ENCODE results near the gene SAP30L.

SAP30L gene

DNA sequence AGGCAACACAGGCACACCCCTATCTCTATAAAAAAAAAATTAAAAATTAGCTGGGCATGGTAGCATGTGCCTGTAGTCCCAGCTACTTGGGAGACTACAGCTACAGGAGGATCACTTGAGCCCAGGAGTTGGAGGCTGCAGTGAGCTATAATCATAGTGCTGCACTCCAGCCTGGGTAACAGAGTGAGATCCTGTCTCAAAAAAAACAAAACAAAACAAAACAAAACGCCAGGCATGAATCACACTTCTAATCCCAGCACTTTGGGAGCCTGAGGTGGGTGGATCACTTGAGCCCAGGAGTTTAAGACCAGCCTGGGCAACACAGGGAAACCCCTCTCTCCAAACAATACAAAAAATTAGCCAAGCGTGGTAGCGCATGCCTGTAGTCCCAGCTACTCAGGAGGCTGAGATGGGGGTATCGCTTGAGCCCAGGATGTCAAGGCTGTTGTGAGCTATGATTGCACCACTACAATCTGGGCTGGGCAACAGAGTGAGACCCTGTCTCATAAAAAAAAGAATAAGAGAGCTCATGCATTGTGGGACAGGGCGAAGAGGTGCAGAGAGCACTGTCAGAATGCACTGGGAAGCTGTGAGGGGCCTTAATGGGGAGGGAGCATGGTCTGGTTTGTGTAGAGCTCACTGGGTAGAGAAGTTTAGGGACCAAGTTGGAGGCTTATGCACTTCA, 8.4 kb upstream of the SAP30L start:
- no peak overlapping the region for H3K9ac ChIP-seq (ENCODE audit: low read depth in 1 of 2, low read length in 2 of 2)
- H3K27me3 ChIP-seq (ENCODE audit: control insufficient read depth in 1 of 2, insufficient read depth in 2 of 2, low read length in 2 of 2), result no peaks in the 10 kb centered on the region
- H3K27ac ChIP-seq (ENCODE audit: low read depth, low read length), result no peak overlapping the region
- H3K4me3 ChIP-seq (ENCODE audit: low read depth in 1 of 2, low read length in 2 of 2), result no peak overlapping the region
- H3K9me3 ChIP-seq (ENCODE audit: control insufficient read depth in 1 of 2, low read length in 2 of 2), result no peaks in the 10 kb centered on the region
- no peaks in the 10 kb centered on the region for H3K4me1 ChIP-seq (ENCODE audit: control insufficient read depth in 1 of 2, insufficient read depth in 2 of 2, low read length in 2 of 2)
- peaks cover 21 to 49% of the 10 kb centered on the region in 2 donors for H3K36me3 ChIP-seq (ENCODE audit: control insufficient read depth in 1 of 2, insufficient read depth in 2 of 2, low read length in 2 of 2)

DNA sequence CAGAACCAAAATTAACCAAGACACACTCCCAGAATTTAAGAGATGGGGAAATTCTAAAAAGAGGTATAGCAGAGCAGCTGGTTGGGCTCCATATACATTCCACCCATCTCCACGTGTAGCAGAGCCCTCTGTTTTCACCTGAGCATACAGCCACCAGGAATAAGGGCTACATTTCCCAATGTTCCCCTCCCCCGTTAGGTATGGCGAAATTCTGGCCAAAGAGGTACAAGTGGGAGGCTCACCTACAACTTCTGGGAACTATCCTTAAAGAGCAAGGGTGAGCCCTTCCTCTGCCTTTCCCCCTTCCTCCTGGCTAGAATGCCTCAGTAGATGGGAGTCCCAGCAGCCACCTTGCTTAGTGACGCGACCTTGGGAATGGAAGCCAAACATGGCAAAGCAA, 5.3 kb upstream of the SAP30L start:
- Histone ChIP-seq H3K36me3 (ENCODE audit: control insufficient read depth in 1 of 2, insufficient read depth in 2 of 2, low read length in 2 of 2) (peaks cover 23 to 49% of the 10 kb centered on the region in 2 donors), H3K9ac (ENCODE audit: low read depth in 1 of 2, low read length in 2 of 2) (no peak overlapping the region), H3K27ac (ENCODE audit: low read depth, low read length) (no peak overlapping the region), H3K27me3 (ENCODE audit: control insufficient read depth in 1 of 2, insufficient read depth in 2 of 2, low read length in 2 of 2) (no peaks in the 10 kb centered on the region), H3K9me3 (ENCODE audit: control insufficient read depth in 1 of 2, low read length in 2 of 2) (no peaks in the 10 kb centered on the region), H3K4me3 (ENCODE audit: low read depth in 1 of 2, low read length in 2 of 2) (no peak overlapping the region), H3K4me1 (ENCODE audit: control insufficient read depth in 1 of 2, insufficient read depth in 2 of 2, low read length in 2 of 2) (peaks cover 6% of the 10 kb centered on the region in 2 donors)

DNA sequence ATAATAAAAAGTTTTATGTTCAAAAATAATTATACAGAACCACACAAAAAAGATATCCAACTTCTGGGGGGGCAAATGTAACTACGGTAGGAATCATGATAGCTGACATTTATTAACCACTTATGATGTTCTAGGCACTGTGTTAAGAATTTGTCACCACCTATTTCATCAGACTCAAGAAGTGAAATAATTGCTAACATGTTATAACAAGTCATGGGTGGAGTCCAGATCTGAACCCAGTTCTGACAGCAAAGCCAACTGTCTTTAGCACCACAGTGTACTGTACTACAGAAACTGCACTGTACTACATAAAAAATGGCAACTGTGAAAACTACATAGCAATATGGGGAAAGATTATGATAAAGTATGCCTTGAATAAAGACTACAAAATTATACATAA, 3.0 kb upstream of the SAP30L start:
- peaks cover 21 to 36% of the 10 kb centered on the region in 2 donors for H3K36me3 ChIP-seq (ENCODE audit: control insufficient read depth in 1 of 2, insufficient read depth in 2 of 2, low read length in 2 of 2)
- no peaks in the 10 kb centered on the region for H3K27me3 ChIP-seq (ENCODE audit: control insufficient read depth in 1 of 2, insufficient read depth in 2 of 2, low read length in 2 of 2)
- no peak overlapping the region for H3K27ac ChIP-seq (ENCODE audit: low read depth, low read length)
- no peak overlapping the region for H3K4me3 ChIP-seq (ENCODE audit: low read depth in 1 of 2, low read length in 2 of 2)
- H3K9me3 ChIP-seq (ENCODE audit: control insufficient read depth in 1 of 2, low read length in 2 of 2), result no peaks in the 10 kb centered on the region
- H3K4me1 ChIP-seq (ENCODE audit: control insufficient read depth in 1 of 2, insufficient read depth in 2 of 2, low read length in 2 of 2), result peaks cover 6 to 14% of the 10 kb centered on the region in 2 donors
- H3K9ac ChIP-seq (ENCODE audit: low read depth in 1 of 2, low read length in 2 of 2), result no peak overlapping the region

GRCh38 chr5:154444556-154445421, 1.0 kb upstream of the SAP30L start:
- Histone ChIP-seq H3K9me3 (ENCODE audit: control insufficient read depth in 1 of 2, low read length in 2 of 2) (no peaks in the 10 kb centered on the region), H3K9ac (ENCODE audit: low read depth in 1 of 2, low read length in 2 of 2) (peak overlapping the region; percentile 82 to 93), H3K27ac (ENCODE audit: low read depth, low read length) (no peak overlapping the region), H3K27me3 (ENCODE audit: control insufficient read depth in 1 of 2, insufficient read depth in 2 of 2, low read length in 2 of 2) (no peaks in the 10 kb centered on the region), H3K4me1 (ENCODE audit: control insufficient read depth in 1 of 2, insufficient read depth in 2 of 2, low read length in 2 of 2) (peaks cover 22 to 24% of the 10 kb centered on the region in 2 donors), H3K4me3 (ENCODE audit: low read depth in 1 of 2, low read length in 2 of 2) (peak overlapping the region; percentile 82 to 88), H3K36me3 (ENCODE audit: control insufficient read depth in 1 of 2, insufficient read depth in 2 of 2, low read length in 2 of 2) (peaks cover 13 to 25% of the 10 kb centered on the region in 2 donors)

- peaks cover 22 to 24% of the 10 kb centered on the region in 2 donors for H3K4me1 ChIP-seq (ENCODE audit: control insufficient read depth in 1 of 2, insufficient read depth in 2 of 2, low read length in 2 of 2)
Observed at GRCh38 chr5:154446195-154447088, 645 bp downstream of the SAP30L start.

GRCh38 chr5:154447089-154447725, 1.4 kb downstream of the SAP30L start:
- H3K4me1 ChIP-seq (ENCODE audit: control insufficient read depth in 1 of 2, insufficient read depth in 2 of 2, low read length in 2 of 2), result peaks cover 22 to 24% of the 10 kb centered on the region in 2 donors
- no peaks in the 10 kb centered on the region for H3K27me3 ChIP-seq (ENCODE audit: control insufficient read depth in 1 of 2, insufficient read depth in 2 of 2, low read length in 2 of 2)
- peak overlapping the region; percentile 38 to 59 for H3K9ac ChIP-seq (ENCODE audit: low read depth in 1 of 2, low read length in 2 of 2)
- H3K4me3 ChIP-seq (ENCODE audit: low read depth in 1 of 2, low read length in 2 of 2), result peak overlapping the region; percentile 66 to 76
- H3K27ac ChIP-seq (ENCODE audit: low read depth, low read length), result no peak overlapping the region
- peaks cover 8 to 23% of the 10 kb centered on the region in 2 donors for H3K36me3 ChIP-seq (ENCODE audit: control insufficient read depth in 1 of 2, insufficient read depth in 2 of 2, low read length in 2 of 2)
- H3K9me3 ChIP-seq (ENCODE audit: control insufficient read depth in 1 of 2, low read length in 2 of 2), result no peaks in the 10 kb centered on the region

More at GRCh38 chr5:154446195-154447088, 645 bp downstream of the SAP30L start:
- Histone ChIP-seq H3K27ac (ENCODE audit: low read depth, low read length) (no peak overlapping the region), H3K9ac (ENCODE audit: low read depth in 1 of 2, low read length in 2 of 2) (peak overlapping the region; percentile 38 to 59), H3K9me3 (ENCODE audit: control insufficient read depth in 1 of 2, low read length in 2 of 2) (no peaks in the 10 kb centered on the region), H3K27me3 (ENCODE audit: control insufficient read depth in 1 of 2, insufficient read depth in 2 of 2, low read length in 2 of 2) (no peaks in the 10 kb centered on the region), H3K4me3 (ENCODE audit: low read depth in 1 of 2, low read length in 2 of 2) (peak overlapping the region; percentile 66 to 76), H3K36me3 (ENCODE audit: control insufficient read depth in 1 of 2, insufficient read depth in 2 of 2, low read length in 2 of 2) (peaks cover 4 to 23% of the 10 kb centered on the region in 2 donors)

GRCh38 chr5:154449786-154450185, 4.0 kb downstream of the SAP30L start:
- H3K9me3 ChIP-seq (ENCODE audit: control insufficient read depth in 1 of 2, low read length in 2 of 2), result no peaks in the 10 kb centered on the region
- peaks cover 16 to 19% of the 10 kb centered on the region in 2 donors for H3K4me1 ChIP-seq (ENCODE audit: control insufficient read depth in 1 of 2, insufficient read depth in 2 of 2, low read length in 2 of 2)
- no peak overlapping the region for H3K9ac ChIP-seq (ENCODE audit: low read depth in 1 of 2, low read length in 2 of 2)
- no peak overlapping the region for H3K4me3 ChIP-seq (ENCODE audit: low read depth in 1 of 2, low read length in 2 of 2)
- no peak overlapping the region for H3K27ac ChIP-seq (ENCODE audit: low read depth, low read length)
- no peaks in the 10 kb centered on the region for H3K27me3 ChIP-seq (ENCODE audit: control insufficient read depth in 1 of 2, insufficient read depth in 2 of 2, low read length in 2 of 2)
- peaks cover 27 to 34% of the 10 kb centered on the region in 2 donors for H3K36me3 ChIP-seq (ENCODE audit: control insufficient read depth in 1 of 2, insufficient read depth in 2 of 2, low read length in 2 of 2)

DNA sequence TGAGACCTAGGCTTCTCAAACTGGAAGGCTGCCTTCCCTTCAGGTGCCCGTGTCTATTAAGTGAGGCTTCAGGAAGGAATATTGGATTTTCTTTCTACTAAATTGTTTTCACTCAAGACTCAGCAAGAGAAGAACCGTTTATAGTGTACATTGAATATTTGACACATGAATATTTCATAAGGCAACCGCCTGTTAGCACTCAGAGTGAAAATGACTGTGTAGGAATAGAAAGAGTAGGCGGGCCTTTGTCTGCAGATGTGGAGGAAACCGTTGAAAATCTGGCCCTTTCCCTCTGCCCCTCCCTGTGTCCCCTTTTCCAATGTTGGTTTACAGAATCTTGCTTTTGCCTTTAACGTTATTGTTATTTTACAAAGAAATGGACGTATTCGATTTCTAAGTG, 6.2 kb downstream of the SAP30L start:
- H3K27ac ChIP-seq (ENCODE audit: low read depth, low read length), result no peak overlapping the region
- peaks cover 41 to 54% of the 10 kb centered on the region in 2 donors for H3K36me3 ChIP-seq (ENCODE audit: control insufficient read depth in 1 of 2, insufficient read depth in 2 of 2, low read length in 2 of 2)
- H3K4me1 ChIP-seq (ENCODE audit: control insufficient read depth in 1 of 2, insufficient read depth in 2 of 2, low read length in 2 of 2), result peaks cover 16 to 18% of the 10 kb centered on the region in 2 donors
- no peaks in the 10 kb centered on the region for H3K9me3 ChIP-seq (ENCODE audit: control insufficient read depth in 1 of 2, low read length in 2 of 2)
- H3K27me3 ChIP-seq (ENCODE audit: control insufficient read depth in 1 of 2, insufficient read depth in 2 of 2, low read length in 2 of 2), result no peaks in the 10 kb centered on the region
- no peak overlapping the region for H3K4me3 ChIP-seq (ENCODE audit: low read depth in 1 of 2, low read length in 2 of 2)
- no peak overlapping the region for H3K9ac ChIP-seq (ENCODE audit: low read depth in 1 of 2, low read length in 2 of 2)

GRCh38 chr5:154455585-154455984, 9.8 kb downstream of the SAP30L start:
- no peak overlapping the region for H3K27ac ChIP-seq (ENCODE audit: low read depth, low read length)
- no peaks in the 10 kb centered on the region for H3K9me3 ChIP-seq (ENCODE audit: control insufficient read depth in 1 of 2, low read length in 2 of 2)
- H3K4me1 ChIP-seq (ENCODE audit: control insufficient read depth in 1 of 2, insufficient read depth in 2 of 2, low read length in 2 of 2), result no peaks in the 10 kb centered on the region
- no peak overlapping the region for H3K9ac ChIP-seq (ENCODE audit: low read depth in 1 of 2, low read length in 2 of 2)
- peaks cover 41 to 67% of the 10 kb centered on the region in 2 donors for H3K36me3 ChIP-seq (ENCODE audit: control insufficient read depth in 1 of 2, insufficient read depth in 2 of 2, low read length in 2 of 2)
- no peak overlapping the region for H3K4me3 ChIP-seq (ENCODE audit: low read depth in 1 of 2, low read length in 2 of 2)
- no peaks in the 10 kb centered on the region for H3K27me3 ChIP-seq (ENCODE audit: control insufficient read depth in 1 of 2, insufficient read depth in 2 of 2, low read length in 2 of 2)
